Eye (tissue), 1 donor: Measurements from ENCODE around the gene HARBI1.

Source experiments
- DNase-seq: peaks from one replicate; pipeline ENCODE4 v3.0.0-alpha.2; 2015

The HARBI1 gene

DNA sequence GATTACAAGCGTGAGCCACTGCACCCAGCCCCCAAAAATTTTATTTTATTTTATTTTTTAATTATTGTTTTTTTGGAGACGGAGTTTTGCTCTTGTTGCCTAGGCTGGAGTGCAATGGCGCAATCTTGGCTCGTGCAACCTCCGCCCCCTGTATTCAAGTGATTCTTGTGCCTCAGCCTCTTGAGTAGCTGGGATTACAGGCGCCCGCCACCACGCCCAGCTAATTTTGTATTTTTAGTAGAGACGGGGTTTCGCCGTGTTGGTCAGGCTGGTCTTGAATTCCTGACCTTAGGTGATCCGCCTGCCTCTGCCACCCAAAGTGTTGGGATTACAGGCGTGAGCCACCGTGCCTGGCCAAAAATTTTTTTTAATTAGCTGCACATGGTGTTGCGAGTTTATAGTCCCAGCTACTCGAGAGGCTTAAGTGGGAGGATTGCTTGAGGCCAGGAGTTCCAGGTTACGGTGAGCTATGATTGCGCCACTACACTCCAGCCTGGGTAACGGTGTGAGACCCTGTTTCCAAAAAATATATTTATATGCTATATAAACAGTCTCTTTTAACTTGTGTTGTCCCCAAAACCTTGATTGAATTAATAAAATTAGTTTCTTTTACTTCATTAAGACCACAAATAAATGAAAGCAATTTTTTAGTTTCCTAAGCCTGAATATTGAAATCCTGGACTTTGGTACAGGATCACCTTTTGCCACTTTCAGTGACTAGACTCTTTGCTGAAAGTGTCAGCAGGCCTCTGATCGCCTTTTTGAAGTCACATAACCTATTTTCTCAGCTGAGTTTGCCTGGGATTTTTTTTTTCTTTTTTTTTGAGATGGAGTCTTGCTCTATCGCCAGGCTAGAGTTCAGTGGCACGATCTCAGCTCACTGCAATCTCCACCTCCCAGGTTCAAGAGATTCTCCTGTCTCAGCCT lies 16.5 kb upstream of the HARBI1 start:
- DNase-seq = no peak

DNA sequence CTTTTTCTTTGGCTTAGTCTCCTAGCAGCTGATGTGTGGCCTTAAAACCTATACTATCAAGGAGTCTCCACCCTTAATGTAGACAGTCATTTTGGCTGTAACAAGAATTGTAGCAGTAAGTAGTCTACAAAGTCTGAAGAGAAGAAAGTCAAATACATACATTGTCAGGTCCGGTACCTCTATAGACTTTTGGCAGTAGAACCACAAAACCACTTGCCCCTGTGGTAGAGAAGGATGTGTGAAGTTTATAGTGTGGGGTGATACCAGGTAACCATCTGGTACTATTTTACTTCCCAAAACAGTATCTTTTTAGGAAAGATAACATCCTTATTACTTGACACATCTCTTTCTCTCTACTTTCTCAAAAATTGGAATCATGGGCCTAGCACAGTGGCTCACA lies 15.5 kb upstream of the HARBI1 start:
- no peak for DNase-seq

DNA sequence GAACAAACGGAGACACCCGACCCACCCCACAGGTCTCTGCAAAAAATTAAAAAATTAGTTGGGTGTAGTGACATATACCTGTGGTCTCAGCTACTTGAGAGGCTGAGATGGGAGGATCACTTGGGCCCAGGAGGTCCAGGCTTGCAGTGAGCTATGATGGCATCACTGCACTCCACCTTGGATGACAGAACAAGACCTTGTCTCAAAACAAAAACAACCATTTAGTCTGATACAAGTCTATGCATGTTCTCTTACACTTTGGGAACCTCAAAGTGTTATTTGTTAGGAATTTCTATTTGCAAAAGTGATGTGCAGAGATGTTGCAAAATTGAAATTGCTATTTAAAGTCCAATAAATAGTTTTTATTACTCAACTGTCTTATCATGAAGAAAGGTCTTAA lies 14.6 kb upstream of the HARBI1 start:
- no peak for DNase-seq

DNA sequence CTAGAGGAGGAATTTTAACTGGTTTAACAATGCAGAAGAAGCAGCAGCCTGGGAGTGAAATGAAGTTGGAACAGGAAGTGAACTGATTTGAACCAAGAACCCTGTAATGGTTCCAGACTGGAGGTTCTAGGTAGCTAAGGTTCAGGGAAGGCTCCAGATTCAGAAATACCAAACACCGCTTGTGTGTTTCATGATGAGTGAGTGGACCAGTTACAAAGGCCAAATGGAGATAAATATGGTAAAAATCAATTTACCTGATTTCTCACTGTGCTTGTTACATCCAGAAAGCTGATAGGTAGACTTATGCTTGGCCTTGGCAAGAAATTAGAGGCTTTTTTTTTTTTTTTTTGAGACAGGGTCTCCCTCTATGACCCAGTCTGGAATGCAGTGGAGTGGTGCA lies 13.2 kb upstream of the HARBI1 start:
- no peak for DNase-seq

DNA sequence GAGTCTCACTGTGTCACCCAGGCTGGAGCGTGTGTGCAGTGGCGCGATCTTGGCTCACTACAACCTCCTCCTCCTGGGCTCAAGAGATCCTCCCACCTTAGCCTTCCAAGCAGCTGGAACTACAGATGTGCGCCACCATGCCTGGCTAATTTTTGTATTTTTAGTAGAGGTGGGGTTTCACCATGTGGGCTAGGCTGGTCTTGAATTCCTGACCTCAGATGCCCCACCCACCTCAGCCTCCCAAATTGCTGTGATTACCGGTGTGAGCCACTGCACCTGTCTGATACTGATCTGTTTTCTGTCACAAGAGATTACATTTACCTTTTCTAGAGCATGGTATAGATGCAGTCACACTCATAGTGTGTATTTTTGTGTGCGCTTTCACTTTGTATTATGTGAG lies 11.9 kb upstream of the HARBI1 start:
- DNase-seq = no peak

DNA sequence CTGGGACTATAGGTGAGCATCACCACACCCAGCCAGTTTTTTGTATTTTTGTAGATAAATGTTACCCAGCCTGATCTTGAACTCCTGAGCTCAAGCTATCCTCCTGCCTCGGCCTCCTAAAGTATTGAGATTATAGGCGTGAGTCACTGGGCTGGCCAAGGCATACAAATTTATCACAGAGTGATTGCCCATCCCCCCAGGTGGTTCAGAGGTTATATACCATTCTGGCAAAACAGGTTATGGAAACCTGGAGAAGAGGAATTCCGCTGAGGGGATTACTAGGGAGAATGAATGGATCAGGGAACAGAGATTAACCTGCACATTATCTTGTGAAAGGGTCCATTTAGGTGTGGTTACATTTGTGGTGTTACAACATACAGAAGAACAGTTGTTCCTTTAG lies 8.4 kb upstream of the HARBI1 start:
- DNase-seq = no peak

DNA sequence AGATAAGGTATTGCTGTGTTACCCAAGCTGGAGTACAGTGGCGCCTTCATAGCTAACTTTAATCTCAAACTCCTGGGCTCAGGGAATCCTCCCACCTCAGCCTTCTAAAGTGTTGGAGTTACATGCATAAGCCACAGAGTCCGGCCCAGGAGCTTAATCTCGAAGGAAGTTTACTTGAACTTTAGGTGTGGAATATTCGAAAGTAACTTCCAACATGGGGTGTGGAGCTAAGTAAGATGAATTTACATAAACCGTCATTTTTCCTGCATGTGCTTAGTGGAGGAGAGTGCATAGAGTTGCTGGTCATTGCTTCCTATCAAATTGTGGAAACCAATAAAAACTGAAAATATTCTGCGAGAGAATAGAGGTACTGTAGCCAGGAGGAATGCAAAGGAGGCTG lies 1.8 kb upstream of the HARBI1 start:
- no peak for DNase-seq

DNA sequence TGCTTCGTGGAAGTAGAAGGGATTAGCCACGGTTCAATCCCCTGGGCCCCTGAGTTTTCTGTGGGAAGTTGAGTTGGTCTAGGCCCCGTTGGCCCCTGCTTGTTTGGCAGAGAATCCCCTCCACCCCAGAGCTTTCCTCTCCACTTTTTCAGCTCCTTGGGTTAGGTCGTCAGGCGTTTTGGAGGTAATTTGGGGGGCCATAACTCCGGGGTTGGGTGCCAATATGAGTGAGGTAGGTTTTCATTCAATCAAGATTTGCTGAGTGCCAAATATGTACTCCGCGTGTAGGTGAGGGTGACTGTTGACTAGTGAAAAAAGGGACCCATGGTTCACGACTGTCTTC lies 916 bp upstream of the HARBI1 start:
- no peak for DNase-seq

DNA sequence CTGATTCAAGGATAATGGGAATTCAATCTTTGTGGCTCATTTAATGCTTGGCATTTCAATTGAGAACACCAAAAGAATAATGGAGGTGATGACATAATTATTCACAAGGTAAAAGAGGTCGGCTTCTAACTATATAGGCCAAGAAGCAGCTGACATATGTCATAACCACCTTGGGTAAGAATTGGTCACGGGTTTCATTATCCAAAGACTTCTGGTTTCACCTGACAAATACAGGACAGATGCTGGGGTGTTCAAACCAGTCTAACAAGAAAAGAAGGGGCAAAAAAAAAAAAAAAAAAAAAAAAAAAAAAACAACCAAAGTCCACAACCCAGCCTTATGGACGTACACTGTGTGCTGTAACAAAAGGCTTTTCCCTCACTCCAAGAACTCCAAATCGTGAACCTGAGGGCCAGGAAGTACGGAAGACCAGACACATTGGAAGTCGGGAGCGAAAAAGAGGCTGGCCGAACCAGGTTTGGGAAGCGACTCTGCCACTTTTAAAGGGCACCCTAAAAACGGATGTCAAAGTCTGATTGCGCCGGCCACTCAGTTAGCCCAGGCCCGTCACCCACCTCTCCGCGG lies 385 bp downstream of the HARBI1 start:
- no peak for DNase-seq

DNA sequence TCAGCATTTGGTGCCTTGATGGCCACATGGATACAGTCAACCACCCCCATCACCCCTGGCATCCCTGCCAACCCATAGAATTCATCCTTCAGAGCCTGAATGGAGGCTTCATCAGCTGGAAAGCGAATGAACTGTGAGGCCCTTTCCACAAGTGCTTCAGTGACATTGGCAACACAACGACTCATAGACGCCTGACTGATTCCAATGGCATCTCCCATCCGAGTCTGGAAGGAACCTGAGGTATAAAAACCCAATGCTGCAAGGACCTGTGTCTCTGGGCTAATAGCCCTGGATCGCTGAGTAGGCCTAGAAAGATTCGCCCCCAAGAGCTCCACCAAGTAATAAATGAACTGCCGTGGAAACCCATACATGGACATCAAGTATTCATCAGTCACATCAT lies 1.3 kb downstream of the HARBI1 start:
- no peak for DNase-seq

DNA sequence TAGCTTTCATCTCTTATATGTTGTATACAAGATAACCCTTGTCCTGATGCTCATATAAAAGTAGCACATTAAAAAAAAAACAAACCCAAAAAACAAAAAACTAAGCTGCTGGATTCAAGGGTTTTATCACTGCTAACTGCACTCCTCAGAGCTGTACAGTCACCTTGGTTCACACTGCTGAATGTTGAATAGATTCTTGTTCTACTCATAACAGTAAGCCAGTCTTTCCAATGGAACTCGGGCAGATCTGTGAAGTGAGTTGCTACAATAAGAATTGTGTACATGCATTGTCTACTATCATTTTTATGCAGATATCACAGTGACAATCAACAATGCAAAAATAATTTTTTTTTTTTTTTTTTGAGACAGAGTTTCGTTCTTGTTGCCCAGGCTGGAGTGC lies 4.7 kb downstream of the HARBI1 start:
- DNase-seq = no peak

DNA sequence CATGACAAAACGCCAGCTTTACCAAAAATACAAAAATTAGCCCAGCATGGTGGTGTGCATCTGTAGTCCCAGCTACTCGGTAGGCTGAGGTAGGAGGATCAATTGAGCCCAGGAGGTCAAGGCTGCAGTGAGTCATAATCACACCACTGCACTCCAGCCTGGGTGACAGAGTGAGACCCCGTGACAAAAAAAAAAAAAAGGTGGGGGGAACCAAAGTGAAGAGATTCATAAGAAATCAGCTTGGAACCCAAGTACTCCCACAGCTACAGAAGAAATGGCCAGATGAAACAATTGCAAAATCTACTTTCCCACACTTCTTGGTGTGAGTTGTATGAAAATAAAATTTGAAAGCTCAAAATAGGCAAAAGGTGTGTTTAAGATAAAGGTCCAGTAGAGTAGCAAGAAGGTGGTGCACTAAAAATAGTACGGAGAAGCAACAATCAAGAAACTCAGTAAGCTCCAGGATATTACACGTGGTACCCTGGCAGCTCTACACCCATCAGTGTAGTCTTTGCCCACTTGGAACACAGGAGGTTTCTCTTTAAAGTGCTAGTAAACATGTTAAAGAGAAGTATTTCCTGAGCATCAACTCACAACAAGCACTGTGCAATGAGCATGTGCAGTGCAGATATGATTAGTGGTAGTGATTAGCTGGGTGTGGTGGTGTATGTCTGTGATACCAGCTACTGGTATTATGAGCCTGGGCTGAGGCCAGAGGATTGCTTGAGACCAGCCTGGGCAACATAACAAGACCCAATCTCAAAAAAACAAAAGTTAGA lies 5.3 kb downstream of the HARBI1 start:
- DNase-seq = no peak

DNA sequence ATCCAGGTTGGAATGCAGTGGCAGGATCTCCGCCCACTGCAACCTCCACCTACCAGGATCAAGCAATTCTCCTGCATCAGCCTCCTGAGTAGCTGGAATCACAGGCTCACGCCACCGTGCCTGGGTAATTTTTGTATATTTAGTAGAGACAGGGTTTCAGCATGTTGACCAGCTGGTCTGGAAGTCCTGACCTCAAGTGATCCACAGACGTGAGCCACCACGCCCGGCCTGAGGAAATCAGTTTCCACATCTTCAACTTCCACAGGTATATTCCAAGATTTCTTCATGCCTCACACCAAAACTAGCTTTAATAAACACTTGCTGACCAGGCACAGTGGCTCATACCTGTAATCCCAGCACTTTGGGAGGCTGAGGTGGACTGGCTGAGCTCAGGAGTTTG lies 7.6 kb downstream of the HARBI1 start:
- DNase-seq = no peak

DNA sequence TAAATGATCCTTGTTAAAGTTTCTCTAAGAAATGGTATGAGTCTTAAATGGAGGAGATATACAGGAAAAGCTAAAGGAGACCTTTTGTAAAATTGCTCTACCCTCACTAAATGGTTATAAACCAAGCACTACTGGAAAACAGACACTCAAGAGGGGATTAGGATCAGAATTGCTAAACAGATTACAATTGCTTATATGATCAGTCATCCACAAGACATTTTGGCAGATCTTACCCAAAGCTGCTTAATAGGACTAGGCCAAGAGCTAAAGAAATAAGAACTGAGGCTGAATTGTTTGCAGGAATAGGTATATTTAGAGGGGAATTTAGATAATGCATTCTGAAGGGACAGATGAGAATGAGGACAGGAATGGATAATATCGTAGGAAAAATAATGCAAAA lies 9.5 kb downstream of the HARBI1 start:
- no peak for DNase-seq

DNA sequence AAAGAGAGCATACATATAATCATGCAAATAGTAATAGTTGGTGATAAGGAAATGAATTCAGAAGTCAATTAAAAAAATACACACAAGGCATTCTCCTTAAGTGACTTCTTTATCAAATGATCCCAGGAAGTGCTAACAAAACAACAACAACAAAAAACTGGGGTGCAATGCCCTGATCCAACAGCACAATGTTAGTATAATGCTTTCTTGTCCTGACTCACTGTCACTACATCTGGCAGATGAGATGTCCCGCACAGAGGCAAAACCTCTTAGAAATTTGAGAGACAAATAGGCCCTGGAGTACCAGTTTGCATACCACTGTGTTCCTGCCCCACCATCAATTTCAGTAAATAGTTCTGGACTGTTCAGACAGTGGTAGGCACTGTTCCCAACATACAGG lies 12.2 kb downstream of the HARBI1 start:
- no peak for DNase-seq

DNA sequence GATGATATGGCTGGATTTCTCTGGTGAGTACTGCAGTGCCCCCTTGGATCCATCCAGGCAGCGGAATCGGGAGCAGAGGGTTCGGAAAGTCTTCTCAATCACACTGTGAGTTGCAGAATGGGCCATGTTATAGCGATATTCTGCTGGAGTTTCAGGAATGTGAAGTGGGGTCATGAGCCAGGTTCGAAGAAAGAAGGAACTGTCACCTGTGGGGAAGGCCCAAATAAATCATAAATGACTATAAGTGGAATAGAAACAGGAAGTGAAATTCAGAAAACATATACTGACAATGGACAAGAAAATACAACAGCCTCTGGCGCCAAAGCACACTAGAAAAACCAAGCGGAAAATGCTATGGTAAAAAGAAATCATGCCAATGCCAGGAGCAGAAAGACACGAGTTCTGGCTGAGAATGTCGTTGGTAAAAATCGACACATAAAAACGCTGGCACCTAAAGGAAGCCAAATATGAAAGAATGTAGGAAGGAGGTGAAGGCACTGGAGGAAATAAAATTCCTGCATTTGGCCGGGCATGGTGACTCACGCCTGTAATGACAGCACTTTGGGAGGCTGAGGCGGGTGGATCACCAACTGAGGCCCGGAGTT lies 13.2 kb downstream of the HARBI1 start:
- no peak for DNase-seq

DNA sequence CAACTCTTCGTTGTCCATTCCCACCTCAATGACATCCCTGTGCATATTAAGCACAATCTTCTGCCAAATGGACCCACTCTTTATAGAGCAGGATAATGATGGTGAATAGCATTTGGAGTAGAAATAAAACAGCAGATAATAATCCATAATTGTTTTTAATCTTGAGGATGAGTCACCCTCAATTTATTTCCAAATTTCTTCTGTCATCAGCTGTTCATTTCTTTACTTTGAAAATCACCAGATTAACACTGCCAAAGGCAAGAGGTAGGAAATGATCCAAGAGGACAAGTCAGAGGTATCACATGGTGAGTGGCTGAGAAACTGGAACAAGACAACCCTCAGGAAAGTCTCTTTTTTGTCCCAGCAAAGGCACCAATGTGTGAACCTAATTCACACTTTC lies 15.9 kb downstream of the HARBI1 start:
- no peak for DNase-seq

DNA sequence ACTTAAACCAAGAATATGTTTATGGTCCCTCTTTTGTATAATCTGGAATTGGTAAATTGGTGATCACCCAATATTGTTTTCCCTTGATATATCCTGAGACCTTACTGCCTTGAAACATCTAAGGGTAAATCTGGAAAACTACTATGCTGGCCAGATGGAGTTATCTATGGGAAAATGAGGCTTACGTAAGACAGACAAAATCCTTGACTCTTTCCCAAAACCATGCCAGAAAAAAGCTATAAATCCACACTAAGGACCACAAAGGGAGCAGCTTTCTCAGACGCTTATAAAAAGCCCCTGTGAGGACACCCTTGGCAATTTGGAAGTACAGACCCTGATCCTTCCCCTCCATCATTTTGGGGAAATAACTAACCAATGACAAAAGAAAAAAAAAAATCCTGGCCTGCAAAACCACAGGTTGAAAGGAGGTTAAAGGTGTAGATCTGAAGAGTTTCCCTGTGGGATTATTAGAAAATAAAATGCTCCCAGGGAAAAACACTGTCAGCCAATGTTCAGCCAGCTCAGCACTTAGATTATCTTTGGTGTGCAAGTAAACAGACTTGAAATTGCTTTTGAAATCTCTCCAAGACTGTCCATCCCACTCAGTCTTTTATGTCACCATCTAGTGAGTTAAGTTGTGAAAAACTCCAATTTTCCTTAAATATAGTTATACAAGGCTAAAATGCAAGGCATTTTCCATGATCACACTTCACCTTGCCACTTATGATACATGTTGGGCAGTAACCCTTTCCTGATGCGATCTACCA lies 16.6 kb downstream of the HARBI1 start:
- no peak for DNase-seq

DNA sequence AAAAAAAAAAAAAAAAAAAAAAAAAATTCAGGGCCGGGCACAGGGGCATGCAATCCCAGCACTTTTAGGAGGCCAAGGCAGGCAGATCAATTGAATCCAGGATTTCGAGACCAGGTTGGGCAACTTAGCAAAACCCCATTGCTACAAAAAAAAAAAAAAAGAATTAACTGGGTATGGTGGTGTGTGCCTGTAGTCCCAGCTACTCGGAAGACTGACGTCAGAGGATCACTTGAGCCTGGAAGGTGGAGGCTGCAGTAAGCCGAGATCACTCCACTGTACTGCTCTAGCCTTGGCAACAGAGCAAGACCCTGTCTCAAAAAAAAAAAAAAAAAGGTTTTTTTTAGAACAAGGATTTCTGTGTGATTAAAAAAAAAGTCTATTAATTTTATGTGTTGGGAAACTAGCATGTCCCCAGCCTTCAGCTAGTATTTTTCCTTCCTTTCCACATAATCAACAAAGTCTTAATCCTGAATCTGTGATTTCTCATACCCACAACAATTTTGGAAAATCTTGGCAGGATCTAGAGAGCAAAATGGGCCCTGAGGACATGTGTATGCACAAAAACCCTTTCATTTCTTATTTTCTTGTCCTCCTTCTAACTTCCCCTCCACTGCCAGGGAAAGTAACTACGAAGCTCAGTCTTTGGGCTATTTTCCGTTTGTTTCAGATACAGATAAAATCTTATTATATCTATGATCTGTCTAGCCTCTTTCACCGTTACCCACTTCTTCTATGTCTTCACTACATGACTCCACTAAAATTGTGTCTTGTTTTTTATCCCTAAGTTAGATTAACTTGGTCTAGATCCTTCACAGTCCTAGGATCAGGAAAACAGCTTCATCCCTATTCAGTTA lies 17.5 kb downstream of the HARBI1 start:
- DNase-seq = no peak

DNA sequence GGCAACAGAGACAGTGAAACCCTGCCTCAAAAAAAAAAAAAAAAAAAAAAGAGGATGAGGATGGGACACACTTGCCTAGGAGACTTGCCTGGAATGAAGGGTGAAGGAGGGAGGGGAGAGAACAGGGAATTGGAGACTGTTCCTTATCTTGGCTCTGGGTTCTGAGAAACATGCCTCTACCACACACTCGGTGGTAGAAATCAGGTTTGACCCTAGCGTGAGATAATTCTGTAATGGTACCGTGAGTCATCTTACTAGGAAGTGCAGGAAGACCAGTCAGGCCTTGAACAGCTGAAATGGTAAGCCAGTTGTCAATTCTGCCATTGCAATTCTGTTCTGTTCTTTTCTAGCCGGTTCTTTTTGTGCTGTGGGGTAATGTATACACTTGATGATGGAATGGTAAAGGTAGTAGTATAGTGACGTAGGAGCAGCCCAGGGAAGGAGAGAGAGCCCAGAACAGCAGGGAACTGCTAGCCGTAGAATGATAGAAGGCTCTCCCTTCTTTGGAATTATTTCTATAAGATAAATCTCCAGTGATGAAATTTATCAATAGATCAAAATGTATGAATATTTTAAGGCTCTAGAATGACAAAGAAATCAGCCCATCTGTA lies 19.3 kb downstream of the HARBI1 start:
- DNase-seq = no peak

DNA sequence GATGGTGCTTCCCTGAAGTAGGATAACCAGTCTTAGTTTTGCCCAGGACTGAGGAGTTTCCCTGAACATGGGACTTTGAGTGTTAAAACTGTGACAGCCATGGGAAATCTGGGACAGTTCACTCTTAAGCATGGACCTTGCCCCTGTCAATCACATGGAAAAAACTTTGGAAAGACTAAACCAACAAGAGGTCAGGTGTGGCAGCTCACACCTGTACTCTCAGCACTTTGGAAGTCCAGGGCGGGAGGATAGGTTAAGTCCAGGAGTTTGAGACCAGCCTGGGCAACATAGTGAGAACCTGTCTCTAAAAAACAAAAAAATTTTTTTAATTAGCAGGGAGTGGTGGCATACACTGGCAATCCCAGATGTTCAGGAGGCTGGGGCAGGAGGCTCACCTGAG lies 19.9 kb downstream of the HARBI1 start:
- DNase-seq = no peak
